ENCODE results near the gene AP4B1.
A peak's percentile ranks its signal among the peaks of the same experiment; 100 is the strongest.

Gene AP4B1

DNA sequence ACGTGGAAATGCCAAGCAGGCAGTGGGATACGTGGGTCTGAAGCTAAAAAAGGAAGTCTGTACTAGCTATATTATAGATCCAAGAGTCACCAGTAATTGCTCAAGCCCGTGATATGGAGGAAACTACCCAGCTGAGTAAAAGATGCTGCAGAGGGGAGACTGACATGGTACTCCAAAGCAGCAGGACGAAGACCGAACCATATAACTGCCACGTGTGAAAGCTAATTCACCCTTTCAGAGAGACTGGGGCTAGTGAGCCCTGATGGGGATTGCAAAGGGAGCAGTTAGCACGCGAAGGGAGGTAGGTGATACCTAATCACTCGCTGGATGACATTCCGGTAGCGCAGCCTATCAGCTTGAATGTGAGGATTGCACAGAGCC lies 316 bp downstream of the AP4B1 start:
- Histone ChIP-seq H3K36me3 (ENCODE audit: insufficient read depth, low read length) (peaks cover 42% of the 10 kb centered on the region), H3K9me3 (ENCODE audit: low read length) (no peaks in the 10 kb centered on the region), H3K4me1 (ENCODE audit: insufficient read depth, low read length, severe bottlenecking) (peaks cover 27% of the 10 kb centered on the region), H3K27ac (ENCODE audit: low read depth, low read length, poor library complexity, severe bottlenecking) (peak overlapping the region; percentile 67), H3K4me2 (ENCODE audit: low read length) (peak overlapping the region; percentile 70), H3K9me2 (ENCODE audit: low read depth, low read length) (no peaks in the 10 kb centered on the region), H3K9ac (ENCODE audit: low read length) (peak overlapping the region; percentile 81), H3K27me3 (ENCODE audit: insufficient read depth, low read length) (no peaks in the 10 kb centered on the region), H3K79me2 (ENCODE audit: insufficient read depth, low read length) (peaks cover 13% of the 10 kb centered on the region; the same call in 1 of the 2 replicates), H3F3A (ENCODE audit: insufficient read depth, low read length) (no peaks in the 10 kb centered on the region), H2AFZ (ENCODE audit: low read length) (no peak overlapping the region), H4K20me1 (ENCODE audit: insufficient read depth, low read length) (no peaks in the 10 kb centered on the region), H3K4me3 (ENCODE audit: low read depth, low read length, poor library complexity, severe bottlenecking) (peak overlapping the region; percentile 86)
- TF ChIP-seq EZH2 (IDR thresholded peaks at IDR 0.05; ENCODE audit: borderline replicate concordance, low read length), result no peak
- TF ChIP-seq, protein P1, sequence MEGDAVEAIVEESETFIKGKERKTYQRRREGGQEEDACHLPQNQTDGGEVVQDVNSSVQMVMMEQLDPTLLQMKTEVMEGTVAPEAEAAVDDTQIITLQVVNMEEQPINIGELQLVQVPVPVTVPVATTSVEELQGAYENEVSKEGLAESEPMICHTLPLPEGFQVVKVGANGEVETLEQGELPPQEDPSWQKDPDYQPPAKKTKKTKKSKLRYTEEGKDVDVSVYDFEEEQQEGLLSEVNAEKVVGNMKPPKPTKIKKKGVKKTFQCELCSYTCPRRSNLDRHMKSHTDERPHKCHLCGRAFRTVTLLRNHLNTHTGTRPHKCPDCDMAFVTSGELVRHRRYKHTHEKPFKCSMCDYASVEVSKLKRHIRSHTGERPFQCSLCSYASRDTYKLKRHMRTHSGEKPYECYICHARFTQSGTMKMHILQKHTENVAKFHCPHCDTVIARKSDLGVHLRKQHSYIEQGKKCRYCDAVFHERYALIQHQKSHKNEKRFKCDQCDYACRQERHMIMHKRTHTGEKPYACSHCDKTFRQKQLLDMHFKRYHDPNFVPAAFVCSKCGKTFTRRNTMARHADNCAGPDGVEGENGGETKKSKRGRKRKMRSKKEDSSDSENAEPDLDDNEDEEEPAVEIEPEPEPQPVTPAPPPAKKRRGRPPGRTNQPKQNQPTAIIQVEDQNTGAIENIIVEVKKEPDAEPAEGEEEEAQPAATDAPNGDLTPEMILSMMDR (IDR thresholded peaks at IDR 0.05; ENCODE audit: low read length), result no peak

DNA sequence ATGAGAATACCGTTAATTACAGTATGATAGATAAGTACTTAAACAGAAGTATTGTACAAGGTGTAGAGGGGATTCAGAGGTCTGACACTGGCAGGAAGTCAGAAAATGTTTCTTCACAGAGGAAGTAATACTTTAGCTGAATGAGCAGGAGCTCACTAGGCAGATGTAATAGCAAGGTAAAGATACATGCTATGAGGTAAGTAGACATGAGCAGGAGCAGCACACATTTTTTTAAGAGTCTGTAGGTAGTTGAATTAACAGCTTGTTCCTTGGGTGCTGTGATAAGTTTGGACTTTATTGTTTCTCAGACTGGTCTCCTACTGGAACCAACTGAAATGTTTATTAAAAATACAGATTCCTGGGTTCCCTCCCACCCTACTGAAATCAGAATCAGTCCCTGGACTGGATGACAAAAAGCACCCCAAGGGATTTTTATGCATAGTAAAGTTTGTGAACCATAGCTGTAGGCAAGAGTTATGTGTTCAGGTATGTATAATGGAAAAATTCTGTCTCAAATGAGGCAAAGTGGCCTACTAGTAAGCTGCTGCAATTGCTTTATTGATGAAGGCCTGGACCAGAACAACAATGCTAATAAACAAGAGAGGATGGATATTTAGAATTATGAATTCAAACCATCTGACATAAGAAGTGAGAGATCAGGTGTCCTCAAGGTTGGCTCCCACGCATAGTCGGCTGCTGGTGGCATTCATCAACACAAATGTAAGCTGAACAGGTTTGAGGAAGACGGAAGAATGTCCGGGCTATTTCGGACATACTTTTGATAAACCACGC lies 902 bp downstream of the AP4B1 start:
- peaks cover 48% of the 10 kb centered on the region for H3K36me3 ChIP-seq (ENCODE audit: insufficient read depth, low read length)
- peak overlapping the region; percentile 86 for H3K4me3 ChIP-seq (ENCODE audit: low read depth, low read length, poor library complexity, severe bottlenecking)
- H3F3A ChIP-seq (ENCODE audit: insufficient read depth, low read length), result no peaks in the 10 kb centered on the region
- H3K9me3 ChIP-seq (ENCODE audit: low read length), result no peaks in the 10 kb centered on the region
- peak overlapping the region; percentile 70 for H3K4me2 ChIP-seq (ENCODE audit: low read length)
- H2AFZ ChIP-seq (ENCODE audit: low read length), result no peak overlapping the region
- TF ChIP-seq EZH2 (IDR thresholded peaks at IDR 0.05; ENCODE audit: borderline replicate concordance, low read length), result no peak
- TF ChIP-seq, protein P1 (IDR thresholded peaks at IDR 0.05; ENCODE audit: low read length), result no peak
- H3K9me2 ChIP-seq (ENCODE audit: low read depth, low read length), result no peaks in the 10 kb centered on the region
- no peaks in the 10 kb centered on the region for H3K27me3 ChIP-seq (ENCODE audit: insufficient read depth, low read length)
- peaks cover 27% of the 10 kb centered on the region for H3K4me1 ChIP-seq (ENCODE audit: insufficient read depth, low read length, severe bottlenecking)
- H3K27ac ChIP-seq (ENCODE audit: low read depth, low read length, poor library complexity, severe bottlenecking), result peak overlapping the region; percentile 67
- H3K79me2 ChIP-seq (ENCODE audit: insufficient read depth, low read length), result peaks cover 13% of the 10 kb centered on the region; the same call in 1 of the 2 replicates
- no peaks in the 10 kb centered on the region for H4K20me1 ChIP-seq (ENCODE audit: insufficient read depth, low read length)
- peak overlapping the region; percentile 81 for H3K9ac ChIP-seq (ENCODE audit: low read length)

DNA sequence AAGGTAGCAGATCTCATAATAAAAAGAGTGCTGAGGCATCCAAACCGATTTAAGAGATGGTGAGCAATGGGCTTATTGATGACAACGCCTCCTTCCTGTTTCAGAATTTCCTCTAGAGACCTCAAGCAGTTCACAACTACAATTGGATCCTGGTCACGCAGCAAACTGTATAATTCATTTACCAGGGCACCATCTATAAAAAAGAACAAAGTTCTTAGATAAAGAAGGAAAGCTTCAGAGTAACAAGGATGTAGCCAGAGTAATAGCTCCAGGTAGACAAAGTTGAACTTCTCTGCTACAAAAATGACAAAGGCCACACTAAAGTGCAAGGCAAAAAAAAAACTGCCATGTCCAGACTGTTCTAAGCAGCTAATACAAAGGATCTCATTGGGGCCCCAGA lies 3.4 kb downstream of the AP4B1 start:
- Histone ChIP-seq H3K9ac (ENCODE audit: low read length) (no peak overlapping the region), H3K4me3 (ENCODE audit: low read depth, low read length, poor library complexity, severe bottlenecking) (no peak overlapping the region), H3K4me1 (ENCODE audit: insufficient read depth, low read length, severe bottlenecking) (peaks cover 22% of the 10 kb centered on the region), H3K79me2 (ENCODE audit: insufficient read depth, low read length) (peaks cover 13% of the 10 kb centered on the region; the same call in 1 of the 2 replicates), H3K27me3 (ENCODE audit: insufficient read depth, low read length) (no peaks in the 10 kb centered on the region), H3K9me3 (ENCODE audit: low read length) (no peaks in the 10 kb centered on the region), H3K4me2 (ENCODE audit: low read length) (no peak overlapping the region), H3K36me3 (ENCODE audit: insufficient read depth, low read length) (peaks cover 63% of the 10 kb centered on the region), H3F3A (ENCODE audit: insufficient read depth, low read length) (no peaks in the 10 kb centered on the region), H4K20me1 (ENCODE audit: insufficient read depth, low read length) (no peaks in the 10 kb centered on the region), H3K27ac (ENCODE audit: low read depth, low read length, poor library complexity, severe bottlenecking) (no peak overlapping the region), H2AFZ (ENCODE audit: low read length) (no peak overlapping the region), H3K9me2 (ENCODE audit: low read depth, low read length) (no peaks in the 10 kb centered on the region)
- TF ChIP-seq, protein P1 (IDR thresholded peaks at IDR 0.05; ENCODE audit: low read length), result no peak
- no peak for TF ChIP-seq EZH2 (IDR thresholded peaks at IDR 0.05; ENCODE audit: borderline replicate concordance, low read length)
